K562 (cell line): ENCODE data around the gene GINS2. TPM values are rescaled to one million over a fixed set of nuclear protein-coding genes. Genes with fewer than 3 reads are reported as not detected.

Experiments used
- BDP1 ChIP-seq: IDR thresholded peaks from 3 replicates; pipeline ENCODE4 v1.6.1; 2011; ENCODE audit not compliant: insufficient read length, insufficient read depth
- HDAC8 ChIP-seq: fragments of 450-650 bp; IDR thresholded peaks from 2 replicates; pipeline ENCODE4 v1.6.1; 2016; ENCODE audit warnings: mild to moderate bottlenecking, missing genetic modification characterization, moderate library complexity, missing compliant biosample characterization
- MEF2A ChIP-seq: IDR thresholded peaks from 2 replicates; pipeline ENCODE4 v1.6.1; 2011; ENCODE audit warnings: low read depth, mild to moderate bottlenecking, low read length, moderate library complexity; ENCODE audit not compliant: control insufficient read depth
- MXI1 ChIP-seq: IDR thresholded peaks from 2 replicates; pipeline ENCODE4 v1.6.1; 2011; ENCODE audit warnings: low read depth, mild to moderate bottlenecking, improper control_type of control experiment, low read length
- NRF1 ChIP-seq, 2 experiments: fragments of 450-650 bp; IDR thresholded peaks in 1 of 2; conservative IDR thresholded peaks in 1 of 2; 2 replicates each; pipeline ENCODE4 v1.6.1; 2014; ENCODE audit warnings: mild to moderate bottlenecking in 2 of 2
- PHF21A ChIP-seq: fragments of 450-650 bp; IDR thresholded peaks from 2 replicates; pipeline ENCODE4 v1.6.1; 2017; ENCODE audit warnings: low read depth, borderline replicate concordance
- RBM25 ChIP-seq: fragments of 200-400 bp; formaldehyde crosslinking; IDR thresholded peaks from 2 replicates; pipeline ENCODE4 v1.6.1; 2018; ENCODE audit warnings: low read length, low read depth, moderate library complexity; ENCODE audit not compliant: severe bottlenecking
- TAL1 ChIP-seq: fragments of 450-650 bp; IDR thresholded peaks from 2 replicates; pipeline ENCODE4 v1.6.1; 2016; ENCODE audit warnings: mild to moderate bottlenecking
- TBL1XR1 ChIP-seq, 2 experiments: IDR thresholded peaks; 2 replicates each; pipeline ENCODE4 v1.6.1; 2012; ENCODE audit warnings: improper control_type of control experiment in 2 of 2, low read length in 2 of 2, mild to moderate bottlenecking in 1 of 2
- TRIM24 ChIP-seq, 2 experiments: fragments of 450-650 bp; IDR thresholded peaks; 2 replicates each; pipeline ENCODE4 v1.6.1; 2016
- ZNF197 ChIP-seq: fragments of 200-800 bp; sonication (Bioruptor generic); IDR thresholded peaks from 2 replicates; pipeline ENCODE4 v1.6.1; 2016; ENCODE audit warnings: low read depth, missing genetic modification characterization, missing compliant biosample characterization
- ZNF3 ChIP-seq: fragments of 250-450 bp; sonication (Bioruptor Pico); IDR thresholded peaks from 2 replicates; pipeline ENCODE4 v1.5.0; 2021; ENCODE audit warnings: mild to moderate bottlenecking, moderate library complexity
- ZNF551 ChIP-seq: fragments of 250-450 bp; sonication (Bioruptor Pico); IDR thresholded peaks from 2 replicates; pipeline ENCODE4 v1.5.0; 2021; ENCODE audit warnings: mild to moderate bottlenecking, moderate library complexity
- ZNF75A ChIP-seq: fragments of 450-650 bp; formaldehyde crosslinking; IDR thresholded peaks from 2 replicates; pipeline ENCODE4 v1.4.0; 2020; ENCODE audit warnings: mild to moderate bottlenecking
- polyA plus RNA-seq, 8 experiments: library from polyadenylated mRNA; depleted of rRNA in 4 of 8; stranded (reverse) in 5 of 8; unstranded in 3 of 8; fragments of >200 nt; fragmentation: Nextera tagmentation in 2 of 8; fragmentation: Illumina TruSeq in 1 of 8; extraction: Ambion mirVana in 2 of 8; extraction: Trizol in 1 of 8; gene quantifications; 2 replicates each; pipeline versions ENCODE4 v1.2.1 to v1.2.3, GENCODE V29; 2011 to 2014; ENCODE audit warnings: inconsistent platforms in 1 of 8, missing spikeins in 1 of 8
- total RNA-seq, 7 experiments: library from RNA; depleted of rRNA in 6 of 7; stranded (reverse); fragments of >200 nt in 6 of 7; fragmentation: Illumina TruSeq in 2 of 7; extraction: Trizol in 2 of 7; gene quantifications; 2 replicates each; pipeline versions ENCODE4 v1.2.1 to v1.2.3, GENCODE V29; 2011 to 2021; ENCODE audit warnings: low replicate concordance in 1 of 7
- TF ChIP-seq, protein P1 (sequence below), 2 experiments: fragments of 200-800 bp in 1 of 2; sonication (Bioruptor generic) in 1 of 2; sonication (generic) in 1 of 2; formaldehyde crosslinking in 1 of 2; IDR thresholded peaks in 1 of 2; conservative IDR thresholded peaks in 1 of 2; 2 replicates each; pipeline versions ENCODE4 v1.5.0 to v1.6.1; 2016 to 2020; ENCODE audit warnings: missing compliant biosample characterization in 1 of 2, missing genetic modification characterization in 1 of 2, missing genetic modification reagents in 1 of 2
- TF ChIP-seq, protein P2 (sequence below): sonication (generic); formaldehyde crosslinking; IDR thresholded peaks from 2 replicates; pipeline ENCODE4 v1.8.0; 2023; ENCODE audit warnings: mild to moderate bottlenecking, missing genetic modification reagents
- TF ChIP-seq, protein P3 (sequence below): sonication (generic); IDR thresholded peaks from 2 replicates; pipeline ENCODE4 v1.6.1; 2016
- TF ChIP-seq, protein P4 (sequence below), 2 experiments: fragments of 150-350 bp in 1 of 2; IDR thresholded peaks; 2 replicates each; pipeline ENCODE4 v1.6.1; 2012 to 2016; ENCODE audit warnings: low read depth in 2 of 2, low read length in 2 of 2, mild to moderate bottlenecking in 1 of 2, moderate library complexity in 1 of 2

The GINS2 gene
- total and polyA plus RNA-seq, 9 of the 15 experiments (the other 6 are each of a cell fraction or from before 2014, with no cell fraction given): 40.4 to 76.2 (median 44.6) TPM

DNA sequence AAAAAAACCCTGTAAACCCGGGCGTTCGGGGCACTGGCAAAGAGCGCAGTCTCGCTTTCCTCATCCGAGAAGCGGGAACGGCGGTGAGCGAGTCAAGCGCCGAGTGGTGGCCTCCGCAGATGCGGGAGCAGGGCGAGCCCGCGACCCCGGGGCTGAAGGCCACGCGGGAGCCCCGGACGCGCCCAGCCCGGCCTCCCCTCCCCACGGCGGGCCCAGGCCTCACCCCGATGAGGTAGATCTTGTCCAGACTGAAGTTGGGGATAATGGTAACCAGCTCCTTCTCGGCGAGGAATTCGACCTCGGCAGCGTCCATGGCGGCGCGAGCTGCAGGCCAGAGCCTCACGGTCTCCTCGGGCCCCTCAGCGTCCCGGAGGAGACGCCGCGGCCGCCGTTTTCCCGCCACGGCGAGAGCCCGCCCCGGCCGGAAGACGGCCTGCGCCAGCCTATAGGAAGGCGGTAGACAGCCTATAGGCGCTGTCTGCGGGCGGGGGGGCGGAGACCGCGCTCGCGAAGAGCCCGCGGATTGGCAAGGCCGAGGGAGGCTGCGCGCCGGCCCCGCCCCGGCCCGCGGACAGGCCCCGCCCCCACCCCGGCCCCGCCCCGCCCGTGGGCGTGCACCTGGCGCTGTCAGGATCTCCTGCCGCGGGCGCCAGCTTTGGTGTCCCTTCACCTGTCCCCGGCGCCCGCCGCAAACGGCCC is at the start of gene GINS2 (continued):
- TF ChIP-seq, protein P1, sequence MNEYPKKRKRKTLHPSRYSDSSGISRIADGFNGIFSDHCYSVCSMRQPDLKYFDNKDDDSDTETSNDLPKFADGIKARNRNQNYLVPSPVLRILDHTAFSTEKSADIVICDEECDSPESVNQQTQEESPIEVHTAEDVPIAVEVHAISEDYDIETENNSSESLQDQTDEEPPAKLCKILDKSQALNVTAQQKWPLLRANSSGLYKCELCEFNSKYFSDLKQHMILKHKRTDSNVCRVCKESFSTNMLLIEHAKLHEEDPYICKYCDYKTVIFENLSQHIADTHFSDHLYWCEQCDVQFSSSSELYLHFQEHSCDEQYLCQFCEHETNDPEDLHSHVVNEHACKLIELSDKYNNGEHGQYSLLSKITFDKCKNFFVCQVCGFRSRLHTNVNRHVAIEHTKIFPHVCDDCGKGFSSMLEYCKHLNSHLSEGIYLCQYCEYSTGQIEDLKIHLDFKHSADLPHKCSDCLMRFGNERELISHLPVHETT (CRISPR knock-in tag; conservative IDR thresholded peaks at IDR 0.05 in 1 of 2, IDR thresholded peaks at IDR 0.05 in 1 of 2): peak in 1 of 2 experiments; percentile 61; a peak in 1 of 4 replicates
- TF ChIP-seq ZNF3 (CRISPR knock-in tag): no peak
- TF ChIP-seq MXI1: no peak
- no peak for TF ChIP-seq MEF2A
- no peak for TF ChIP-seq TRIM24 (IDR thresholded peaks at IDR 0.05)
- peak; percentile 70 to 74 for TF ChIP-seq NRF1 (conservative IDR thresholded peaks at IDR 0.05 in 1 of 2, IDR thresholded peaks at IDR 0.05 in 1 of 2)
- TF ChIP-seq, protein P2, sequence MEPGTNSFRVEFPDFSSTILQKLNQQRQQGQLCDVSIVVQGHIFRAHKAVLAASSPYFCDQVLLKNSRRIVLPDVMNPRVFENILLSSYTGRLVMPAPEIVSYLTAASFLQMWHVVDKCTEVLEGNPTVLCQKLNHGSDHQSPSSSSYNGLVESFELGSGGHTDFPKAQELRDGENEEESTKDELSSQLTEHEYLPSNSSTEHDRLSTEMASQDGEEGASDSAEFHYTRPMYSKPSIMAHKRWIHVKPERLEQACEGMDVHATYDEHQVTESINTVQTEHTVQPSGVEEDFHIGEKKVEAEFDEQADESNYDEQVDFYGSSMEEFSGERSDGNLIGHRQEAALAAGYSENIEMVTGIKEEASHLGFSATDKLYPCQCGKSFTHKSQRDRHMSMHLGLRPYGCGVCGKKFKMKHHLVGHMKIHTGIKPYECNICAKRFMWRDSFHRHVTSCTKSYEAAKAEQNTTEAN (CRISPR knock-in tag): no peak
- TF ChIP-seq, protein P3, sequence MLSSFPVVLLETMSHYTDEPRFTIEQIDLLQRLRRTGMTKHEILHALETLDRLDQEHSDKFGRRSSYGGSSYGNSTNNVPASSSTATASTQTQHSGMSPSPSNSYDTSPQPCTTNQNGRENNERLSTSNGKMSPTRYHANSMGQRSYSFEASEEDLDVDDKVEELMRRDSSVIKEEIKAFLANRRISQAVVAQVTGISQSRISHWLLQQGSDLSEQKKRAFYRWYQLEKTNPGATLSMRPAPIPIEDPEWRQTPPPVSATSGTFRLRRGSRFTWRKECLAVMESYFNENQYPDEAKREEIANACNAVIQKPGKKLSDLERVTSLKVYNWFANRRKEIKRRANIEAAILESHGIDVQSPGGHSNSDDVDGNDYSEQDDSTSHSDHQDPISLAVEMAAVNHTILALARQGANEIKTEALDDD: no peak
- TF ChIP-seq PHF21A: no peak
- peak; percentile 32; the same call in 1 of the 2 replicates for TF ChIP-seq HDAC8 (tag)
- TF ChIP-seq TAL1: no peak
- TF ChIP-seq, protein P4, sequence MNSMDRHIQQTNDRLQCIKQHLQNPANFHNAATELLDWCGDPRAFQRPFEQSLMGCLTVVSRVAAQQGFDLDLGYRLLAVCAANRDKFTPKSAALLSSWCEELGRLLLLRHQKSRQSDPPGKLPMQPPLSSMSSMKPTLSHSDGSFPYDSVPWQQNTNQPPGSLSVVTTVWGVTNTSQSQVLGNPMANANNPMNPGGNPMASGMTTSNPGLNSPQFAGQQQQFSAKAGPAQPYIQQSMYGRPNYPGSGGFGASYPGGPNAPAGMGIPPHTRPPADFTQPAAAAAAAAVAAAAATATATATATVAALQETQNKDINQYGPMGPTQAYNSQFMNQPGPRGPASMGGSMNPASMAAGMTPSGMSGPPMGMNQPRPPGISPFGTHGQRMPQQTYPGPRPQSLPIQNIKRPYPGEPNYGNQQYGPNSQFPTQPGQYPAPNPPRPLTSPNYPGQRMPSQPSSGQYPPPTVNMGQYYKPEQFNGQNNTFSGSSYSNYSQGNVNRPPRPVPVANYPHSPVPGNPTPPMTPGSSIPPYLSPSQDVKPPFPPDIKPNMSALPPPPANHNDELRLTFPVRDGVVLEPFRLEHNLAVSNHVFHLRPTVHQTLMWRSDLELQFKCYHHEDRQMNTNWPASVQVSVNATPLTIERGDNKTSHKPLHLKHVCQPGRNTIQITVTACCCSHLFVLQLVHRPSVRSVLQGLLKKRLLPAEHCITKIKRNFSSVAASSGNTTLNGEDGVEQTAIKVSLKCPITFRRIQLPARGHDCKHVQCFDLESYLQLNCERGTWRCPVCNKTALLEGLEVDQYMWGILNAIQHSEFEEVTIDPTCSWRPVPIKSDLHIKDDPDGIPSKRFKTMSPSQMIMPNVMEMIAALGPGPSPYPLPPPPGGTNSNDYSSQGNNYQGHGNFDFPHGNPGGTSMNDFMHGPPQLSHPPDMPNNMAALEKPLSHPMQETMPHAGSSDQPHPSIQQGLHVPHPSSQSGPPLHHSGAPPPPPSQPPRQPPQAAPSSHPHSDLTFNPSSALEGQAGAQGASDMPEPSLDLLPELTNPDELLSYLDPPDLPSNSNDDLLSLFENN (IDR thresholded peaks at IDR 0.05; ENCODE audit: low read depth in 2 of 2, low read length in 2 of 2): no peak
- TF ChIP-seq ZNF551 (CRISPR knock-in tag): no peak
- no peak for TF ChIP-seq ZNF197 (CRISPR knock-in tag)
- no peak; a peak in 1 of 4 replicates for TF ChIP-seq TBL1XR1 (IDR thresholded peaks at IDR 0.05; ENCODE audit: low read length in 2 of 2)
- peak; percentile 98 for TF ChIP-seq RBM25
- no peak for TF ChIP-seq BDP1
- no peak for TF ChIP-seq ZNF75A (CRISPR knock-in tag)
